OCI-LY3 (cell line): Measurements from ENCODE around the gene TTC24.

Experiments
- H2AFZ ChIP-seq: fragments of 200-600, 300-600 bp; shearing (Covaris generic); 2 replicates; pipeline ENCODE4 v1.6.0; 2014; ENCODE audit warnings: antibody characterized with exemption, low read depth, low read length
- H3K27ac ChIP-seq: fragments of 200-600, 300-600 bp; sonication (generic); 2 replicates; pipeline ENCODE4 v1.5.1; 2014; ENCODE audit warnings: mild to moderate bottlenecking, low read length, moderate library complexity, mixed read lengths
- H3K27me3 ChIP-seq: fragments of 200-600, 300-600 bp; sonication (generic); 2 replicates; pipeline ENCODE4 v1.6.1; 2014; ENCODE audit warnings: low read depth, low read length, mixed read lengths
- H3K36me3 ChIP-seq: fragments of 200-600, 300-600 bp; sonication (generic); replicated peaks from 2 replicates; pipeline ENCODE3; 2014; ENCODE audit warnings: low read depth, low read length, mixed read lengths
- H3K4me1 ChIP-seq: fragments of 300-600, 200-600 bp; sonication (generic); 2 replicates; pipeline ENCODE4 v1.6.1; 2014; ENCODE audit warnings: low read length, mixed read lengths
- H3K4me2 ChIP-seq: fragments of 200-600, 300-600 bp; sonication (generic); 2 replicates; pipeline ENCODE4 v1.6.1; 2014; ENCODE audit warnings: low read length, mixed read lengths
- H3K4me3 ChIP-seq: fragments of 300-600, 200-600 bp; sonication (generic); 2 replicates; pipeline ENCODE4 v1.5.1; 2014; ENCODE audit warnings: antibody characterized with exemption, mild to moderate bottlenecking, low read length, moderate library complexity
- H3K79me2 ChIP-seq: fragments of 300-600, 200-600 bp; shearing (Covaris generic); 2 replicates; pipeline ENCODE4 v1.6.1; 2014; ENCODE audit warnings: mild to moderate bottlenecking, low read length, mixed read lengths
- H3K9ac ChIP-seq: fragments of 300-600, 200-600 bp; shearing (Covaris generic); 2 replicates; pipeline ENCODE4 v1.6.0; 2014; ENCODE audit warnings: mild to moderate bottlenecking, low read length, moderate library complexity
- H3K9me3 ChIP-seq: fragments of 200-600, 300-600 bp; shearing (Covaris generic); 2 replicates; pipeline ENCODE4 v1.6.1; 2014; ENCODE audit warnings: low read length, mixed read lengths; ENCODE audit not compliant: insufficient read depth
- H4K20me1 ChIP-seq: fragments of 200-600, 300-600 bp; sonication (generic); 2 replicates; pipeline ENCODE4 v1.6.1; 2016; ENCODE audit warnings: low read length, mixed read lengths; ENCODE audit not compliant: insufficient read depth
- EZH2phosphoT487 ChIP-seq: fragments of 200-600 bp; shearing (Covaris generic); IDR thresholded peaks from 2 replicates; pipeline ENCODE4 v1.6.1; 2018; ENCODE audit warnings: antibody characterized with exemption, mixed run types, low read depth
- TF ChIP-seq, protein P1 (sequence below): fragments of 200-600, 300-600 bp; sonication (generic); IDR thresholded peaks from 2 replicates; pipeline ENCODE4 v1.5.1; 2014; ENCODE audit warnings: antibody characterized with exemption, low read length, low read depth

The TTC24 gene

DNA sequence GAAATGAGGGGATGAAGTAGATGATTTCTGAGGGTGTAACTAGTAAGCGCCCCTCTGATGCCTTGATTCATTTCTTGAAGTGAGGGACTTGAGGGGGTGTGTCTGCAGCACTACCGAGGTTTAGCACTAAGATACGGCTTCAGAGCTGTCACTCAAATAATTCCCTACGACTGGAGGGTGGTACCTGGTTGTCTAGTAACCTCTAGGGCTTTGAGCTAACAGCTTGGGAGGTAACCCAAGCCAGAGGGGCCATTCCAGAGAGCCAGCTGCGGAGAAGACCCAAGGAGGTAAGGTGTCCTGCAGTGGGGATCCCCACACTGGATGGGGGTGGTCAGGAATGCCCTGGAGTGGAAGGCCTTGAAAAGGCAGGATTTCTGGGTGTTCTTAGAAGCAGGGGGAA is at the start of gene TTC24:
TTC24 (plus strand) TSS at position 252 of the 400 bp plus-strand sequence. CDS start 1,642 bp downstream, outside the sequence.
- Histone ChIP-seq H2AFZ (no peak within 1 kb of the TSS), H3K4me3 (no peak within 1 kb of the TSS), H3K27ac (no peak within 1 kb of the TSS), H4K20me1 (no peaks in the 10 kb centered on the region), H3K4me1 (peaks cover 4% of the 10 kb centered on the region; the same call in 1 of the 2 replicates), H3K79me2 (no peaks in the 10 kb centered on the region), H3K4me2 (no peak within 1 kb of the TSS), H3K9ac (no peak within 1 kb of the TSS), H3K36me3 (no peaks in the 10 kb centered on the region), H3K9me3 (no peaks in the 10 kb centered on the region), H3K27me3 (peaks cover 5% of the 10 kb centered on the region; the same call in 1 of the 2 replicates)
- no peak for TF ChIP-seq EZH2phosphoT487
- TF ChIP-seq, protein P1, sequence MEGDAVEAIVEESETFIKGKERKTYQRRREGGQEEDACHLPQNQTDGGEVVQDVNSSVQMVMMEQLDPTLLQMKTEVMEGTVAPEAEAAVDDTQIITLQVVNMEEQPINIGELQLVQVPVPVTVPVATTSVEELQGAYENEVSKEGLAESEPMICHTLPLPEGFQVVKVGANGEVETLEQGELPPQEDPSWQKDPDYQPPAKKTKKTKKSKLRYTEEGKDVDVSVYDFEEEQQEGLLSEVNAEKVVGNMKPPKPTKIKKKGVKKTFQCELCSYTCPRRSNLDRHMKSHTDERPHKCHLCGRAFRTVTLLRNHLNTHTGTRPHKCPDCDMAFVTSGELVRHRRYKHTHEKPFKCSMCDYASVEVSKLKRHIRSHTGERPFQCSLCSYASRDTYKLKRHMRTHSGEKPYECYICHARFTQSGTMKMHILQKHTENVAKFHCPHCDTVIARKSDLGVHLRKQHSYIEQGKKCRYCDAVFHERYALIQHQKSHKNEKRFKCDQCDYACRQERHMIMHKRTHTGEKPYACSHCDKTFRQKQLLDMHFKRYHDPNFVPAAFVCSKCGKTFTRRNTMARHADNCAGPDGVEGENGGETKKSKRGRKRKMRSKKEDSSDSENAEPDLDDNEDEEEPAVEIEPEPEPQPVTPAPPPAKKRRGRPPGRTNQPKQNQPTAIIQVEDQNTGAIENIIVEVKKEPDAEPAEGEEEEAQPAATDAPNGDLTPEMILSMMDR: no peak

DNA sequence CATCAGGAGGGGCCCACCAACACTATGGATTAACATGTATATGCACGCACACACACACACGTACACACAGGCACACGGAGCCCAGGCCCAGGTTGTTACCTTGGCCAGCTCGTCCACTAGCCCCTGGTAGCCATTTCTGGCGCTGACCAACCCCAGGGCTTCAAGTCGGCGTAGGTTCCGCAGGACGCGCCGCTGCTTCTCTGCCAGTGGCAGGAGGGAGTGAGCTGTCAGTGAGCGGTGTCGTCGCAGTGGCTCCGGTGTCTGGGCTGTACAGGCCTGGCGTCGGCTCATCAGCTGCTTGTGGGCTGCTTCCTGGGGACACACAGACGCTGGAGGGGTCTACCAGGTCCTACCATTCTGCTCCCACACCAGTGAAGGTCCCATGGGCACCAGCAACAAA is 49.5 kb upstream of the TTC24 start:
- no peaks in the 10 kb centered on the region for H3K27me3 ChIP-seq
- H3K9me3 ChIP-seq: no peaks in the 10 kb centered on the region
- no peak overlapping the region for H3K27ac ChIP-seq
- H3K4me2 ChIP-seq: no peak overlapping the region
- H3K4me1 ChIP-seq: peaks cover 5% of the 10 kb centered on the region
- no peaks in the 10 kb centered on the region for H3K36me3 ChIP-seq
- no peak overlapping the region for H3K9ac ChIP-seq
- no peaks in the 10 kb centered on the region for H4K20me1 ChIP-seq
- no peak overlapping the region for H2AFZ ChIP-seq
- H3K79me2 ChIP-seq: no peaks in the 10 kb centered on the region
- no peak for TF ChIP-seq EZH2phosphoT487
- TF ChIP-seq, protein P1: no peak
- H3K4me3 ChIP-seq: no peak overlapping the region

DNA sequence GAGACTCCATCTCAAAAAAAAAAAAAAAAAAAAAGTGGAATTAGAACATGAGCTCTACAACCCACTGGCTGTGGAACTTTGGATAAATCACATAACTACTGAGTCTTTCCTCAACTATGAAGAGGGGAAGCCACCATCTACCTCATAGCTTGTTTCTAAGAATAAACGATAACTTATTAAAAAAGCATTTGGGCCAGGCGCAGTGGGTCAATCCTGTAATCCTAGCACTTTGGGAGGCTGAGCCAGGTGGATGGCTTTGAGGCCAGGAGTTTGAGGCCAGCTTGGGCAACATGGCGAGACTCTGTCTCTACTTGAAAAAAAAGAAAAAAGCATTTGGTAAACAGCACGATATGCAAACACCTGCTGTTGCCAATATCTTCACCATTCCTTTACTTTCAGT is 47.1 kb upstream of the TTC24 start:
- Histone ChIP-seq H3K36me3 (no peaks in the 10 kb centered on the region), H3K27me3 (no peaks in the 10 kb centered on the region), H4K20me1 (no peaks in the 10 kb centered on the region), H3K9ac (no peak overlapping the region), H3K27ac (no peak overlapping the region), H3K4me1 (no peaks in the 10 kb centered on the region), H3K4me3 (no peak overlapping the region), H2AFZ (no peak overlapping the region), H3K9me3 (no peaks in the 10 kb centered on the region), H3K4me2 (no peak overlapping the region), H3K79me2 (no peaks in the 10 kb centered on the region)
- TF ChIP-seq, protein P1: no peak
- no peak for TF ChIP-seq EZH2phosphoT487

DNA sequence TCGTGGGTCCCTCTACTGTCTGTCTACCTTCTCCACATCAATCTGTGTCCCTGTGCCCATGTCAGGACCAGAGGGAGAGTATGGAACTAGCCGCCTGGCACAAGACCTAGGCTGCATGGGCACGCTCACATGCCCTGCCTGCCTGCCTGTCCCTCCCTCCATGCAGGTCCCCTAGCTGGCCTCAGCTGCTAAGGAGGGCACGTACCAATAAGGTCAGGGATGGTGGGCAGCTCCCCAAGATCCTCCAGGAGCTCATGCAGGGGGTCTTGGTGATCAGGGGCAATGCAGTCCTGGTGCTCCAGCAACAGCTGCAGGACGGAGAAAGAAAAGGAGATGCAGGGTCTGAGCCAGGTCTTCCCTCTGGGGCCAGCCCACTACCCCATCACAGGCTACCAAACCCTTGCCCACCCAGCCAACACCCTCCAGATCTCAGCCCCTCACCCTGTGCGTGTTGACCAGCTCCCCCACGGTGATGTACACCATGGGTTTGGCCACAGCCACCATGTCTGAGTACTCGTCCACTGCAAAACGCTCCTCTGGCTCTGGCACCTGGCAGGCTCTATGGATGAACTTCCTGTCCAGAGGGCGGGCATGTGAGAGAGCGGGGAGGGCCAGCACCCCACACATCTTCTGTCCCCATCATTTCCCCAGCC is 45.8 kb upstream of the TTC24 start:
- H3K27ac ChIP-seq: no peak overlapping the region
- H3K36me3 ChIP-seq: no peaks in the 10 kb centered on the region
- no peaks in the 10 kb centered on the region for H3K27me3 ChIP-seq
- no peak overlapping the region for H3K4me3 ChIP-seq
- no peak overlapping the region for H3K9ac ChIP-seq
- no peaks in the 10 kb centered on the region for H3K4me1 ChIP-seq
- no peaks in the 10 kb centered on the region for H3K79me2 ChIP-seq
- TF ChIP-seq EZH2phosphoT487: no peak
- TF ChIP-seq, protein P1: no peak
- no peak overlapping the region for H2AFZ ChIP-seq
- H3K4me2 ChIP-seq: no peak overlapping the region
- H3K9me3 ChIP-seq: no peaks in the 10 kb centered on the region
- no peaks in the 10 kb centered on the region for H4K20me1 ChIP-seq
